IMR-90 (cell line): ENCODE measurements around the gene PLD1.

Source experiments
- ELK1 ChIP-seq: fragments of 150-350 bp; IDR thresholded peaks from 2 replicates; pipeline ENCODE4 v1.6.1; 2016; ENCODE audit warnings: low read depth, mild to moderate bottlenecking, low read length, moderate library complexity, borderline replicate concordance
- MAFK ChIP-seq: IDR thresholded peaks from 2 replicates; pipeline ENCODE4 v1.6.1; 2012; ENCODE audit warnings: low read depth, low read length, improper control_type of control experiment
- POLR2A ChIP-seq: IDR thresholded peaks from 2 replicates; pipeline ENCODE4 v1.6.1; 2012; ENCODE audit warnings: mild to moderate bottlenecking, low read depth, low read length
- RAD21 ChIP-seq: IDR thresholded peaks from 2 replicates; pipeline ENCODE4 v1.6.1; 2012; ENCODE audit warnings: low read length, improper control_type of control experiment
- RCOR1 ChIP-seq: IDR thresholded peaks from 2 replicates; pipeline ENCODE4 v1.6.1; 2012; ENCODE audit warnings: mild to moderate bottlenecking, low read length, improper control_type of control experiment; ENCODE audit not compliant: insufficient replicate concordance
- SMC3 ChIP-seq: fragments of 150-350 bp; IDR thresholded peaks from 2 replicates; pipeline ENCODE4 v1.6.1; 2016; ENCODE audit warnings: low read depth, mild to moderate bottlenecking, antibody characterized with exemption, low read length, moderate library complexity
- TF ChIP-seq, protein P1 (sequence below): conservative IDR thresholded peaks from 2 replicates; pipeline ENCODE4 v1.5.1; 2012; ENCODE audit warnings: mild to moderate bottlenecking, low read depth, low read length, improper control_type of control experiment
- TF ChIP-seq, protein P2 (sequence below): fragments of 150-350 bp; IDR thresholded peaks from 2 replicates; pipeline ENCODE4 v1.6.1; 2017; ENCODE audit warnings: mild to moderate bottlenecking, antibody characterized with exemption, low read length, low read depth

DNA sequence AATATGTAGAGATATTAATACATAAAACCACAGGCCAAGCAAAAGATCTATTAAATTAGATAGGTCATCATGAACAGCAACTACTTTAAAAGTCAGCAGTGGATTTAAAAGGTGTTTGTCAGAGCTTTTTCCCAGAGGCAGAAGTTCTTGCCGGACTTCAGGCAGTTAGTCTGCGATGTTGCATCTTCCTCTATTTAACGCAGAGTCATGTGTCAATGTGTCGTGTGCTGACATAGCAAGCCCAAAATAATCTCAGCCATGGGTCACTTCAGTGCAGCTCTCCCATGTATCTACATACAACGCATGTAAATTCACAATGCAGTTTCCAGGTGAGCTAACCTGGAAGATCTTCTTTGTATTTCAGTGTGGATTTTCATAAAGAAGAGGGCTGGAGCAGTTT lies 24.8 kb upstream of the PLD1 start:
- TF ChIP-seq POLR2A (no peak), MAFK (no peak), RAD21 (no peak), RCOR1 (no peak), SMC3 (no peak), ELK1 (no peak)
- TF ChIP-seq, protein P1, sequence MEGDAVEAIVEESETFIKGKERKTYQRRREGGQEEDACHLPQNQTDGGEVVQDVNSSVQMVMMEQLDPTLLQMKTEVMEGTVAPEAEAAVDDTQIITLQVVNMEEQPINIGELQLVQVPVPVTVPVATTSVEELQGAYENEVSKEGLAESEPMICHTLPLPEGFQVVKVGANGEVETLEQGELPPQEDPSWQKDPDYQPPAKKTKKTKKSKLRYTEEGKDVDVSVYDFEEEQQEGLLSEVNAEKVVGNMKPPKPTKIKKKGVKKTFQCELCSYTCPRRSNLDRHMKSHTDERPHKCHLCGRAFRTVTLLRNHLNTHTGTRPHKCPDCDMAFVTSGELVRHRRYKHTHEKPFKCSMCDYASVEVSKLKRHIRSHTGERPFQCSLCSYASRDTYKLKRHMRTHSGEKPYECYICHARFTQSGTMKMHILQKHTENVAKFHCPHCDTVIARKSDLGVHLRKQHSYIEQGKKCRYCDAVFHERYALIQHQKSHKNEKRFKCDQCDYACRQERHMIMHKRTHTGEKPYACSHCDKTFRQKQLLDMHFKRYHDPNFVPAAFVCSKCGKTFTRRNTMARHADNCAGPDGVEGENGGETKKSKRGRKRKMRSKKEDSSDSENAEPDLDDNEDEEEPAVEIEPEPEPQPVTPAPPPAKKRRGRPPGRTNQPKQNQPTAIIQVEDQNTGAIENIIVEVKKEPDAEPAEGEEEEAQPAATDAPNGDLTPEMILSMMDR = no peak
- TF ChIP-seq, protein P2, sequence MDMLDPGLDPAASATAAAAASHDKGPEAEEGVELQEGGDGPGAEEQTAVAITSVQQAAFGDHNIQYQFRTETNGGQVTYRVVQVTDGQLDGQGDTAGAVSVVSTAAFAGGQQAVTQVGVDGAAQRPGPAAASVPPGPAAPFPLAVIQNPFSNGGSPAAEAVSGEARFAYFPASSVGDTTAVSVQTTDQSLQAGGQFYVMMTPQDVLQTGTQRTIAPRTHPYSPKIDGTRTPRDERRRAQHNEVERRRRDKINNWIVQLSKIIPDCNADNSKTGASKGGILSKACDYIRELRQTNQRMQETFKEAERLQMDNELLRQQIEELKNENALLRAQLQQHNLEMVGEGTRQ = no peak
